Mesothelial cell of epicardium (in vitro differentiated cells): ENCODE data around the gene CAPN15. TPM values are rescaled to one million over a fixed set of nuclear protein-coding genes. Genes with fewer than 3 reads are reported as not detected.
A peak's percentile ranks its signal among the peaks of the same experiment; 100 is the strongest.
"Not testable (repeated sequence)": the region's sequence is repeated elsewhere in the genome, so short reads cannot be mapped to it uniquely, and the experiment has no call there.

Source experiments
- DNase-seq, 2 experiments: peaks; one replicate each; pipeline ENCODE4 v3.0.0; 2021; ENCODE audit warnings: low spot score in 2 of 2; ENCODE audit not compliant: unreplicated experiment in 2 of 2
- H3K27ac Mint-ChIP-seq: 2 replicates; pipeline ENCODE4 v1.8.0; 2021; ENCODE audit warnings: mixed read lengths
- H3K27me3 Mint-ChIP-seq: 2 replicates; pipeline ENCODE4 v1.8.0; 2021; ENCODE audit warnings: low read depth, mixed read lengths
- H3K36me3 Mint-ChIP-seq: 2 replicates; pipeline ENCODE4 v1.8.0; 2021; ENCODE audit warnings: mixed read lengths
- H3K4me1 Mint-ChIP-seq: 2 replicates; pipeline ENCODE4 v1.8.0; 2021; ENCODE audit warnings: mixed read lengths
- H3K4me3 Mint-ChIP-seq: 2 replicates; pipeline ENCODE4 v1.8.0; 2021; ENCODE audit warnings: mild to moderate bottlenecking, moderate library complexity, mixed read lengths
- H3K9me3 Mint-ChIP-seq: 2 replicates; pipeline ENCODE4 v1.8.0; 2021; ENCODE audit warnings: mixed read lengths
- total RNA-seq: library from RNA; stranded (reverse); gene quantifications from 3 replicates; pipeline ENCODE4 v1.2.1, GENCODE V29; 2021
- TF ChIP-seq, protein P1 (sequence below): fragments of 200-600 bp; sonication (generic); IDR thresholded peaks from one replicate; pipeline ENCODE4 v1.5.0; 2021; ENCODE audit warnings: antibody characterized with exemption; ENCODE audit not compliant: unreplicated experiment

CAPN15 gene
- total RNA-seq: 48.2 to 49.1 TPM (median 48.7 TPM) in 3 replicates

DNA sequence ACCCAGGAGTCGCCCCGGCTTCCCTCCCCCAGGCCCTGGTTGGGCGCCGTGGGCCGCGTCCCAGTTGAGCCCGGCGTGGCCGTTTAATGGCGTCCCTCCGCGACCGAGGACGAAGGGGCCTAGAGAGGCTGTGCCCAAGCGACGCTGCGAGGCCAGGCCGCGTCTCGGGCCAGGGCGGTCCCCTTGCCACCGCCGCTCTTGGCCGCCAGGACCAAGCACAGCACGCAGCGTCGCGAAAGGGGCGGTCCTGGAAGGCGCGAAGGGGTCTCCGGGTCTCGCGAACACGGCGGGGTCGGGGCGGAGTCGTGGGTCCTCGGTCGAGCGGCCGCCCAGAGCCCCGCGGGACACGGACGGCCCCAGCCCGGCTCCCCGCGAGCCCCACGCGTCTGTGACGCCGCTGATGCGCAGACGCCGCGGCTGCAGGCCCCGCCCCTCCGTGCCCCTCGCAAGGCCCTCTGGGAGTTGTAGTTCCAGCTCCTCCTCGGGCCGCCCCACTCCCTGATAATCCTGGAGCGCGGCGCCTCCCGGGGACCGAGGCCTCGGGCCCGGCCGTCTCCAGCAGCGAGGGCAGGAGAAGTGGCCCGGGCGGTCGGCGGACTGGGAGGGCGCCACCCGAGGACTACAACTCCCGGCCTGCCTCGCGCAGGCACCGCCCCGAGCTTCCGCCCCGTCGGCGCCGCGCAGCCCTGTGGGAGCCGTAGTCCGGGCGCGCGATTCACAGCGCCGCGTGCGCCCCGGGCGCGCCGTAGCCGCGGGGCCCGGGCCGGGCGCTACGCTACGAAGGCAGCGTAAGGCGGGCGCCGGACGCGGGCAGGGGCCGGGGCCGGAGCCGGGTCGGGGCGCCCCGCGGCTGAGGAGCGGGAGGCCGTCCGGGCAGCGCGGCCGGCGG lies at the start of gene CAPN15:
Gene CAPN15 (plus strand): TSS at position 698 of the 889 bp plus-strand sequence. CDS start 19,127 bp downstream, outside the sequence.
- Mint-ChIP-seq H3K27me3 (no peaks in the 10 kb centered on the region), H3K9me3 (no peaks in the 10 kb centered on the region), H3K36me3 (no peaks in the 10 kb centered on the region), H3K4me1 (peaks cover 25% of the 10 kb centered on the region), H3K27ac (peak within 1 kb of the TSS; percentile 98), H3K4me3 (peak within 1 kb of the TSS; percentile 82)
- TF ChIP-seq, protein P1, sequence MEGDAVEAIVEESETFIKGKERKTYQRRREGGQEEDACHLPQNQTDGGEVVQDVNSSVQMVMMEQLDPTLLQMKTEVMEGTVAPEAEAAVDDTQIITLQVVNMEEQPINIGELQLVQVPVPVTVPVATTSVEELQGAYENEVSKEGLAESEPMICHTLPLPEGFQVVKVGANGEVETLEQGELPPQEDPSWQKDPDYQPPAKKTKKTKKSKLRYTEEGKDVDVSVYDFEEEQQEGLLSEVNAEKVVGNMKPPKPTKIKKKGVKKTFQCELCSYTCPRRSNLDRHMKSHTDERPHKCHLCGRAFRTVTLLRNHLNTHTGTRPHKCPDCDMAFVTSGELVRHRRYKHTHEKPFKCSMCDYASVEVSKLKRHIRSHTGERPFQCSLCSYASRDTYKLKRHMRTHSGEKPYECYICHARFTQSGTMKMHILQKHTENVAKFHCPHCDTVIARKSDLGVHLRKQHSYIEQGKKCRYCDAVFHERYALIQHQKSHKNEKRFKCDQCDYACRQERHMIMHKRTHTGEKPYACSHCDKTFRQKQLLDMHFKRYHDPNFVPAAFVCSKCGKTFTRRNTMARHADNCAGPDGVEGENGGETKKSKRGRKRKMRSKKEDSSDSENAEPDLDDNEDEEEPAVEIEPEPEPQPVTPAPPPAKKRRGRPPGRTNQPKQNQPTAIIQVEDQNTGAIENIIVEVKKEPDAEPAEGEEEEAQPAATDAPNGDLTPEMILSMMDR: no peak
- DNase-seq: peak; percentile 86 to 93

DNA sequence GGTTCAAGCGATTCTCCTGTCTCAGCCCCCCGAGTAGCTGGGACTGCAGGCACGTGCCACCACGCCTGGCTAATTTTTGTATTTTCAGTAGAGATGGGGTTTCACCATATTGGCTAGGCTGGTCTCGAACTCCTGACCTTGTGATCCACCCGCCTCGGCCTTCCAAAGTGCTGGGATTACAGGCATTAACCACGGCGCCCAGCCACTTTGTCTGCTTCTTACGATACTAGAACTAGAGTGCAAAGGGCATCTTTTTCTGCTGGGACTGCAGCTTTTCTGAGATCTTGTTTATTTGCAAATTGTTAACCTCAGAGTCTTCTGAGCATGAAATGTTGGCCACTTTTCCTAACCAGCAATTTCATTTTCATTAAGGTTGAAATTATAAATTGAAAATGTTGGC lies 49.2 kb upstream of the CAPN15 start:
- H3K27ac Mint-ChIP-seq, DNase-seq, H3K4me3 Mint-ChIP-seq, H3K27me3 Mint-ChIP-seq, H3K9me3 Mint-ChIP-seq, H3K4me1 Mint-ChIP-seq: not testable (repeated sequence)
- H3K36me3 Mint-ChIP-seq: peaks cover 11% of the 10 kb centered on the region

DNA sequence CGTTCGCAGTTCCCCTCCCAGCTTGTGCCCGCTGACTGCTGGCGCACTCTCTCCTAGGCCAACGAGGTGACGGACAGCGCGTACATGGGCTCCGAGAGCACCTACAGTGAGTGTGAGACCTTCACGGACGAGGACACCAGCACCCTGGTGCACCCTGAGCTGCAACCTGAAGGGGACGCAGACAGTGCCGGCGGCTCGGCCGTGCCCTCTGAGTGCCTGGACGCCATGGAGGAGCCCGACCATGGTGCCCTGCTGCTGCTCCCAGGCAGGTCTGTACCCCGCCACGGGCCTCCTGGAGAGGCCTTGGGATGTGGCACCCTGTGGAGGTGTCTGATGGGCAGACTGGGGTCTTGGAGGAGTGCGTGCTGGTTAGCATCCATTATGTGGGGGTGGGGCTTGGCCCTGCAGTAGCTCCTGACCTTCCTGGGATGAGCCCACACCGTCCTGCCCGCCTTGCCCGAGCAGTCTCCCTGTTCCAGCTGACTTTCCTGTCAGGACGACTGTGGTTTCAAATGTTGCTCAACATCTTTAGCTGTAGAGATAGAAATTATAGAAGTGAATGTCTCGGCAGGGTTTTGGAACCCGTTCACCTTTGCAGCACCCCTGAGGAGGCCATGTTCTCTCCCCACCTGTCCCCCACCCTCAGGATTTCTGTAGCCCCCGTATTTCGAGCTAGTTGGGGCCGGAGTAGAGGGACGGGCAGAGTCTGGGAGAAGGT lies 44.9 kb upstream of the CAPN15 start:
- DNase-seq: no peak
- Mint-ChIP-seq H3K27me3 (no peaks in the 10 kb centered on the region), H3K36me3 (peaks cover 10% of the 10 kb centered on the region), H3K4me3 (no peak overlapping the region), H3K27ac (no peak overlapping the region), H3K4me1 (peaks cover 10% of the 10 kb centered on the region), H3K9me3 (no peaks in the 10 kb centered on the region)
- TF ChIP-seq, protein P1: no peak

DNA sequence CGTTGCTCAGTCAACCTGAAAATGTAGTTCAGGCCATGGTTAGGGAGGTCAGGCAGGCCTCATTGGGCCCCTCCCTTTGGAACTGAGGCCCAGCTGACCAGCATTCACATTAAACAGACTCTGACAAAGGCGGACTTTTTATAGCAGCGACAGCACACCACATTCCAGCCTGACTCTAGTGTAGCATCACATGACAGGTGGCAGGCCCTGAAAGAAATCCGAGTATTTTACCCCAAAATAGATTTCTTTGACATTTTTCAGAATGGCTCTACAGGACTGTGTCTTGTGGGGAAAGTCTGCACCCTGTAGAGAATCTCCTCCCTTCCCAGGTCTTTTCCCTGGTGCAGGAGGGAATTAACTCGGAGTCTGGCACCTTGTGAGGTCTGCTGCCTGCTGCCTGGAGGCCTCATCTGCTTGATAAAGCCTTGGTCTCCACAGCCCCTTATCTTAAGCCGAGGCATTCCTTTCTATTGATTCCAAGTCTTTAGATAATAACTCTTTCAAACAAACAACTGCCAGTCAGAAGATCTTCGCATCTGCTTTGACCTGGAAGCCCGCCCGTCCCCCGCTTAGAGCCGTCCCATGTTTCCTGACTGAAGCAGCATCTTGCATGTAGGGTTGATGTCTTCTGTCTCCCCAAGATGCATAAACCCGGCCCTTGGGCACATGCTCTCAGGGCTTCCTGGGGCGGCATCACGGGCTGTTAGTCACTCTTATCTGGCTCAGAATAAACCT lies 44.0 kb upstream of the CAPN15 start:
- Mint-ChIP-seq H3K27ac (peak overlapping the region; percentile 50), H3K4me1 (peaks cover 10% of the 10 kb centered on the region), H3K27me3 (no peaks in the 10 kb centered on the region), H3K9me3 (no peaks in the 10 kb centered on the region), H3K4me3 (no peak overlapping the region), H3K36me3 (peaks cover 13% of the 10 kb centered on the region)
- TF ChIP-seq, protein P1: no peak
- no peak for DNase-seq

DNA sequence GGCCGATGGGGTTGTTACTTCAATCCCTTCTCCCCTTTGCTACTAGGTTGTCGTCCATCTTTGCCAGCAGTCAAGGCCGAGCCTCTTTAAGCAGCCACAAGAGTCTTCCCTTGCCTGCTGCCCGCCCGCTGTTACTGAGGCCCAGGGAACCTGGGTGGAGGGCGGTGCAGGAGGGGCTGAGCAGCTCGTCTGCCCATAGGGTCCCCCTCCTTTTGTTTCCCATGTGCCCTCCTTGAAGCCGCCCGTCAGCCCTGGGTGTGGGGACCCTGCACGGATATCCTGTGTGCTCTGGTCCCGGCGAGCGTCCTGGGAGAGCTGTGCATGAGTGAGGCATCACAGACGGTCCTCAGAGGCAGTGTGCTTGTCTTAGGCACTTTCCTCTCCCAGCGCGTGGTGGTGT lies 37.9 kb upstream of the CAPN15 start:
- H3K9me3 Mint-ChIP-seq: no peaks in the 10 kb centered on the region
- H3K4me1 Mint-ChIP-seq: no peaks in the 10 kb centered on the region
- TF ChIP-seq, protein P1: no peak
- no peak for DNase-seq
- no peaks in the 10 kb centered on the region for H3K27me3 Mint-ChIP-seq
- peaks cover 29% of the 10 kb centered on the region for H3K36me3 Mint-ChIP-seq
- no peak overlapping the region for H3K27ac Mint-ChIP-seq
- no peak overlapping the region for H3K4me3 Mint-ChIP-seq
